ENCODE data around the gene HP.
A peak's percentile ranks its signal among the peaks of the same experiment; 100 is the strongest.
"Not testable (repeated sequence)": the region's sequence is repeated elsewhere in the genome, so short reads cannot be mapped to it uniquely, and the experiment has no call there.

HP gene

DNA sequence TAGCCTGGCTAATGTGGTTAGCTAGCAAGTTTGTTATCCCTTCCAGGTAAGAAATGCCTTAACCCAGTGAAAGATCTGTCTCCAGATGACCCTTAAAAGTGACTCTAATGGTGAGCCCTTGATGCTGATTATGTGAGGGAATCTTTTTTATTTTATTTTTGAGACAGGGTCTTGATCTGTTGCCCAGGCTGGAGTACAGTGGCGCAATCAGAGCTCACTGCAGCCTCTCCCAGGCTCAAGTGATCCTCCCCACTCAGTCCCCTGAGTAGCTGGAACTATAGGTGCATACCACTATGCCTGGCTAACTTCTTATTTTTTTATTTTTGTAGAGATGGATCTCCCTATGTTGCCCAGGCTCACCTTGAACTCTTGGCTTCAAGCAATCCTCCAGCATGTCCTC, 10.8 kb upstream of the HP start:
- DNase-seq = no peak

DNA sequence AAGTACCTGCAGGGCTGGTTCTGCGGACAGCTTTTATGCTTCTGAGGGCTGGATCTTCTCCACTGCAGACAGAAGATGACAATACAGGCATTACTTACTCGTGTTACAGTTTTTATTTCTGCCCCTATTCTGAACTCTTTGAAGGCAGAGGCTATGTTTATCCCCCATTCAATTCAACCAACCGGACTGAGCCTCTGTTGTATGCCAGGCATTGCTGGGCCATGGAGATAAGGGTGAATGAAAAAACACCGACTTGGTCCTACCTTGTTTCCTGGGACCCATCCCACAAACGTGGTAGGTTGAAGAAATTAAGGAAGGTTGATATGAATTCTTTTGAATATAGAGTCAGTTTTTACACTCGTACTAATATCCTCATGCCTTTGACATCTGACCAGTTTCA, 10.0 kb upstream of the HP start:
- no peak for DNase-seq

DNA sequence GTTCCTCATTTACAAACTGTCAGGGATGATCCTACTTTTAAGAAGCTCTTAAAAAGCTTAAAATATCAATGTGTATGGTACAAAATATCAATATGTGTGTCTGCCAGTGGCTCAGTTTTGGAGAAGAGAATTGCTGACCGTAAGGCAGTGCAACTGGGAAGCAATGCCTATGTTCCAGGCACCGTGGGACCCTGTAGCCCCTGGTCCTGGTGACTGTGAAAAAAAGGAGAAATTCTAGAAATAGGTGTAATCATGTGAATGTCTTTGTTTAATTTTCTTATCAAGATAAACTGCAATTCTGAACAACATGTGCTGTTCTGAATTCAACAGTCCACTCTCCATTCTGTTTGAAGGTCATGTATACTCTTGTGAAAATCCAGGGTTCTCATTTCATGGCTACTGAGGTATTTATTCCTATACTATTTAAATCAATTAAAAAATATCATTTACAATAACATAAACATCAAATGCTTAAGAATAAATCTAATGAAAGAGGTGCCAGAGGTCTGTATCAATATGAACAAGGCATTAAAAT, 9.4 kb upstream of the HP start:
- no peak for DNase-seq

DNA sequence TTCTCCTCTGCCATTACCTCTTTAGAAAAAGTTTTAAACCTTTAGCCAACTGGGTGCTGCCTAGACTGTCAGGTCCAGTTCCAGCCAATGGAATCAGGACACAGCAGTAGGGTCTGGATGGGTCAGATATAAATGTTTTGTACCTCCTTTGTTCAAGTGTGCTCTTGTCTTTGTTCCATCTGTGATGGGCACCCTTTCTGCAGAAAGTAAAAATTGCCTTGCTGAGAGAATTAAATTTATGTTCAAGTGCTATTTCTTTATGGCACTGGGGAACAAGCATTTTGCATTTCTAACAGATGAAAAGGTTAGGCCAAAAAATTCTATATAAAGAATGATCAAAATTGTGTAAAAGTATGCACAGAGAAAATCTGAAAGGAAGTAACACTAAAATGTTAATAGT, 5.2 kb upstream of the HP start:
- no peak for DNase-seq

DNA sequence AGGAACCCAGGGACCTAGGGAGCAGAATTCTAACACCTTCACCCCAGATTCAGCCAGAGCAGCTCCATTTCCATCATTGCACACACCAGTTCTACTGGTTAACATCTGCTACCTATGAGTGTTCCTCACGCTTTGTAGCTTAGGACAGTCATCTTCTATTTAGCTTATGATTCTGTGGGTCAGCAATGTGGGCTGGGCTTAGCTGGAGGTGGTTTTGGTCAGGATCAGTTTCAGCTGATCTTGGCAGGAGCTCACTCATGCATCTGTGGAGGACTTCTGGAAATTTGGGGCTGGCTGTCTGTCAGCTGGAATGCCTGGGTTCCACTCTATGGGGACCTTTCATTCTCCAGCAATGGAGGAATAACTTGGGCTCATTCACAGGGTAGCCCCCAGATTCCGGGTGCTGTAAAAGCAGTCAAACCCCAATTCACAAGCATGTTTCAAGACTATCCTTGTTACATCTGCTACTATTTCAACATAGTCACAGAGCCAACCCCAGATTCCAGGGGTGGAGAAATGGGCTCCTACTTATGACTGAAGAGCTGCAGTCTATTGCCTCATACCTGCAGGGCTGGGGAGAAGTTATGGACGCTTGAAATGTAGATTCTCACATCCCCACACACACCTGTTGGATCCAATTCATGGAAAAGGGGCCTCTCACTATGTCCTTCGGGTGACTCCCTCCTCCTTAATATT, 3.4 kb upstream of the HP start:
- DNase-seq = no peak

DNA sequence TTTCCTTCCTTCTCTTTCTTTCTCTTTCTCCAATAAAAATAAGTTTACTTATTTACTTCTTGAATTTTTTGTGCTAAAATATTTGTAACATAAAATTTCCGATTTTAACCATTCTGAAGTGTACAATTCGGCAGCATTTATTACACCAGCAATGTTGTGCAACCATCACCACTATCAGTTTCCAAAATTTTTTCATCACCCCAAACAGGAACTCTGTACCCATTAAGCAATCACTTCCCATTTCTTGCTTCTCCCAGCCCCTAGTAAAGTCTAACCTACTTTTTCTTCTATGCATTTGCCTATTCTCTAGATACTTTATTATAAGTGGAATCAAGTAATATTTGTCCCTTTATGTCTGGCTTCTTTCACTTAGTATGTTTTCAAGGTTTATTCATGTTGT, 2.5 kb upstream of the HP start:
- DNase-seq = no peak

DNA sequence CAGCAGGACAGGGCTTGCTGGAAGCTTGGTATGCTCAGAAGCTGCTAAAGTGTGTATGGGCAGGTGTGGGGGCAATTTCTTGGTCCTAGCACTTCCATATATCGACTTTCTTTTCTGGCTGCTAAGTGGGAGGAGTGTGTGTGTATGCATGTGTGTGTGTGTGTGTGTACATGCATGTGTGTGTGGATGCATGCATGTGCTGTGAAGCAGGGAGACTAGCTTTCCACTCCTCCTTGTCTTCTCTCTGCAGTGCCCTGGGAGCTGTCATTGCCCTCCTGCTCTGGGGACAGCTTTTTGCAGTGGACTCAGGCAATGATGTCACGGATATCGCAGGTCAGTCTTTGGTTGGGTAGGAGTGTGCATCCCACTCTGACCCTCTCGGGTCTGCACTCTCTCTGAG, 1.6 kb downstream of the HP start:
- DNase-seq = no peak

DNA sequence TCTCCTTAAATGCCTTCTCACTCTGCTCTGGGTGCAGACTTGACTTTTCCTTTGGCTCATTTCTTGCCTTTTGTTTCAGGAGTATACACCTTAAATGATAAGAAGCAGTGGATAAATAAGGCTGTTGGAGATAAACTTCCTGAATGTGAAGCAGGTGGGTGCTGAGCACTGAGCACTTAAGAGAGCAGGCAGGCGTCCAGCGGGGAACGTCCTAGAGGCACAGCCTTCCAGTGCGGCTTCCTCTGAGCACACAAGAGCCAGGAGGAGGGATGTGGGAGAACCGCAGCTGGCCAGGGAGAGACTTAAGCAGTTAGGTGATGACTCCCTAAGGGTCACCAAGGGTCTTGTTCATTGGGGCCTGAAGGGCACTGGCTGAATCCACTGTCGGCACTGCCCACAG, 3.0 kb downstream of the HP start:
- DNase-seq = not testable (repeated sequence)

DNA sequence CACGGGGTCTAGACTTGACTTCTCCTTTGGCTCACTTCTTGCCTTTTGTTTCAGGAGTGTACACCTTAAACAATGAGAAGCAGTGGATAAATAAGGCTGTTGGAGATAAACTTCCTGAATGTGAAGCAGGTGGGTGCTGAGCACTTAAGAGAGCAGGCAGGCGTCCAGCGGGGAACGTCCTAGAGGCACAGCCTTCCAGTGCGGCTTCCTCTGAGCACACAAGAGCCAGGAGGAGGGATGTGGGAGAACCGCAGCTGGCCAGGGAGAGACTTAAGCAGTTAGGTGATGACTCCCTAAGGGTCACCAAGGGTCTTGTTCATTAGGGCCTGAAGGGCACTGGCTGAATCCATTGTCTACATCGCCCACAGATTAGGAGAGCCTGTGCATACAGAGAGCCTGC, 4.8 kb downstream of the HP start:
- not testable (repeated sequence) for DNase-seq

DNA sequence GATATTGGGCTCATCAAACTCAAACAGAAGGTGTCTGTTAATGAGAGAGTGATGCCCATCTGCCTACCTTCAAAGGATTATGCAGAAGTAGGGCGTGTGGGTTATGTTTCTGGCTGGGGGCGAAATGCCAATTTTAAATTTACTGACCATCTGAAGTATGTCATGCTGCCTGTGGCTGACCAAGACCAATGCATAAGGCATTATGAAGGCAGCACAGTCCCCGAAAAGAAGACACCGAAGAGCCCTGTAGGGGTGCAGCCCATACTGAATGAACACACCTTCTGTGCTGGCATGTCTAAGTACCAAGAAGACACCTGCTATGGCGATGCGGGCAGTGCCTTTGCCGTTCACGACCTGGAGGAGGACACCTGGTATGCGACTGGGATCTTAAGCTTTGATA, 6.1 kb downstream of the HP start:
- no peak for DNase-seq

DNA sequence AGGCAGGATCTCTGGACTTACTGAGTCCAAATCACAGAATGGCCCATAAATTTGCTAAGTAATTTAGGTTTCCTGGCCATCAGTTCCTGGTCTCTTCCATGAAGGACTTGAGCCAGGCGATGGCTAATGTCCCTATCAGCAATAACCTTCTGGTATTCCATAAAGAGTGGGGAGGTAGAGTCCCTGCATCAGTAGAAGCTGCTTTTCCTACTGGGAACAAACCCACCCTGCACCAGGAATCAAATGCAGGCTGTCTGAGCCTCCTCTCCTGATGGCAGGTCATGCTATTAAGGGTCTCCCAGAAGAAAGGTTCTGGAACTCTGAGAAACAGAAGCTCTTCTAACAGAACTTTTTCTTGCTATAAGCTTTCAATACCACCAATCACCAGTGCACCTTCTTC, 7.3 kb downstream of the HP start:
- no peak for DNase-seq

DNA sequence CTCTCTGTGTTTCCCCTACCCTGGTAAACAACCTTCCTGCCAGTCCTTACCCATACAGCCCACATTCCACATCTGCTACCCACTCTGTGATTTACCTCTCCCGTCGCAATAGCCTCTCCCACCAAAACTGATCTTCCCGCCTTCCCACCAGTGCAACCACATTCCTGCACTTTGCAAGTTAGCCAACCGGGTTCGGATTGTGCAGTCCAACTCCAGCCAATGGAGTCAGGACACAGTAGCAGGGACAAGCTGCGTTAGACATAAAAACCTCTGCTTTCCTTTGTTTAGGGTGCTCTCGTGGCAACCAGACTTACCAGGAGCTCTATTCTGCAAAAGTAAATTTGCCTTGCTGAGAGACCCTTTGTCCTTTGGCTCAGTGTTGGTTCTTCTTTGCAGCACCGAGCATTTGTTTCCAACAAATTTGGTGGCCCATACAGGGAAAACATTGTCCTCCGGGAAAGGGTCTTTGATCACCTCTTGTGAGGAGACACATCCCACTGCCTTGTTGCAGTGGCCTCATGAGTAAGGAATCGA, 10.1 kb downstream of the HP start:
- DNase-seq = no peak

DNA sequence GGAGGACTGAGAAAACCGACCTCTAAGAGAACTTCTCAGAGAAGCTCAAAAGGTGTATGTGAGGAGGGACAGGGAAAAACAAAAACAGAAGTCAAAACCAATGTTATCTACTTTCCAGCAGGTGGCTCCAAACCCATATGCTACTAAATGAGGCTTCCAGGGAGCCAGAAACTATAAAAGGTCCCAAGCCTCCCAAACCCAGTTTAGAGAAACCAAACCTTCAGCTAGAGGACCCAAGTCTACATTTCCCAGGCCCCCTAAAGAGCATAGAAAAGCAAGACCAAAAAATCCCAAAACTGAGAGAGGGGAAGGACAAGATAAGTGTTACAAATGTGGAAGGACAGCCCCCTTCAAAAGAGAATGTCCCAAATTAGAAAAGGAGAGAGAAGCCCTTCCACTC, 12.4 kb downstream of the HP start:
- peak; percentile 20 for DNase-seq

DNA sequence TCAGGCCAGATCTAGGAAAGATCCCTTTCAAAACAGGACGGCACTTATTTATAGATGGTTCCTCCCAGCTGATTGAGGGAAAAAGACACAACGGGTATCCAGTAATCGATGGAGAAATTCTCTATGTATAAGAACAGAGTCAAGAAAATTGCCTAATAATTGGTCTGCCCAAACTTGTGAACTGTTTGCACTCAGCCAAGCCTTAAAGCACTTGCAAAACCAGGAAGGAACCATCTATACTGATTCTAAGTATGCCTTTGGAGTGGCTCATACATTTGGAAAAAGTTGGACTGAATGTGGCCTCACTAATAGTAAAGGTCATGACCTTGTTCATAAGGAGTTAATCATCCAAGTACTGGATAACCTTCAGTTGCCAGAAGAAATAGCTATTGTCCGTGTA, 14.6 kb downstream of the HP start:
- DNase-seq = no peak

DNA sequence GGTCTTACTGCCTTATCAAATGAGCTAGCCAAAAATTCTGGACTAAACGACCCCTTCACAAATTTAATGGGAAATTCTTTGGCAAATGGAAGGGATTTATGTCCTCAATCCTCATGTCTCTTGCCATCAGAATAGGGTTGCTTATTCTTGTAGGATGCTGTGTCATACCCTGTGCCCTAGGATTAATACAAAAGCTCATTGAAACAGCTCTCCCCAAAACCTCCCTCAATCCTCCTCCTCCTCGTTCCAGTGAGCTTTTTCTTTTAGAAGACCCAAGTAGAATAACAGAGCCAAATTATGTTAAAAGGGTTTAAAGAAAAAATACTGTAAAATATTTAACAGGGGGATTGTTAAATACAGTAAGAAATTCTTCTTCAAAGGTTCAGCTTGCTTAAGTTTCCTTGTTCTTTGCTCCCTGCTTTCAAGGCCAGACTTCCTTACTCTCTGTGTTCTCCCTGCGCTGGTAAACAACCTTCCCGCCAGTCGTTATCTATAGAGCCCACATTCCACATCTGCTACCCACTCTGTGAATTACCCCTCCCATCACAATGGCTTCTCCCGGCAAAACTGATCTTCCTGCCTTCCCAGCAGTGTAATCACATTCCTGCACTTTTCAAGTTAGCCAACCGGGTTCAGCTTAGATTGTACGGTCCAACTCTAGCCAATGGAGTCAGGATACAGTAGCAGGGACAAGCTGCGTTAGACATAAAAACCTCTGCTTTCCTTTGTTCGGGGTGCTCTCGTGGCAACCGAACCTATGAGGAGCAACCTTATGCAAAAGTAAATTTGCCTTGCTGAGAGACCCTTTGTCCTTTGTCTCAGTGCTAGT, 18.4 kb downstream of the HP start:
- peak; percentile 21 for DNase-seq

DNA sequence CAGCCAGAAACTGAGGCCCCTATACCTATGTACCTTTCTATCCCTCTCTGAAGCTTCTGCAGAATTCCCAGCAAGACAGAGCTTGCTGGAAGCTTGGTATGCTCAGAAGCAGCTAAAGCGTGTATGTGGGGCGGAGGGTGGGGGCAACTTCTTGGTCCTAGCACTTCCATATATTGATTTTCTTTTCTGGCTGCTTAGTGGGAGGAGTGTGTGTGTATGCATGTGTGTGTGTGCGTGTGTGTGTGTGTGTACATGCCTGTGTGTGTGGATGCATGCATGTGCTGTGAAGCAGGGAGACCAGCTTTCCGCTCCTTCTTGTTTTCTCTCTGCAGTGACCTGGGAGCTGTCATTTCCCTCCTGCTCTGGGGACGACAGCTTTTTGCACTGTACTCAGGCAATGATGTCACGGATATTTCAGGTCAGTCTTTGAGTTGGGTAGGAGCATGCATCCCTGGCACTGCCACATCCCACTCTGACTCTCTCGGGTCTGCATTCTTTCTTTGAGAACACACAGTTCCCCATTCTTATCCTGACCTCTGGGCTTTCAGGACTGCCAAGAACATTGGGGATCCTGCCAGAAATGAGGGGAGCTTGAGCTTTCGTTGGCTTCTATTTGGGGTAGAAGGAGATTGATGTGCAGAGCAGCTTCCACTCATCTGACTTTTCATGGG, 19.4 kb downstream of the HP start:
- DNase-seq = no peak

DNA sequence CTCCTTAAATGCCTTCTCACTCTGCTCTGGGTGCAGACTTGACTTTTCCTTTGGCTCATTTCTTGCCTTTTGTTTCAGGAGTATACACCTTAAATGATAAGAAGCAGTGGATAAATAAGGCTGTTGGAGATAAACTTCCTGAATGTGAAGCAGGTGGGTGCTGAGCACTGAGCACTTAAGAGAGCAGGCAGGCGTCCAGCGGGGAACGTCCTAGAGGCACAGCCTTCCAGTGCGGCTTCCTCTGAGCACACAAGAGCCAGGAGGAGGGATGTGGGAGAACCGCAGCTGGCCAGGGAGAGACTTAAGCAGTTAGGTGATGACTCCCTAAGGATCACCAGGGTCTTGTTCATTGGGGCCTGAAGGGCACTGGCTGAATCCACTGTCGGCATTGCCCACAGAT, 20.8 kb downstream of the HP start:
- DNase-seq = not testable (repeated sequence)

DNA sequence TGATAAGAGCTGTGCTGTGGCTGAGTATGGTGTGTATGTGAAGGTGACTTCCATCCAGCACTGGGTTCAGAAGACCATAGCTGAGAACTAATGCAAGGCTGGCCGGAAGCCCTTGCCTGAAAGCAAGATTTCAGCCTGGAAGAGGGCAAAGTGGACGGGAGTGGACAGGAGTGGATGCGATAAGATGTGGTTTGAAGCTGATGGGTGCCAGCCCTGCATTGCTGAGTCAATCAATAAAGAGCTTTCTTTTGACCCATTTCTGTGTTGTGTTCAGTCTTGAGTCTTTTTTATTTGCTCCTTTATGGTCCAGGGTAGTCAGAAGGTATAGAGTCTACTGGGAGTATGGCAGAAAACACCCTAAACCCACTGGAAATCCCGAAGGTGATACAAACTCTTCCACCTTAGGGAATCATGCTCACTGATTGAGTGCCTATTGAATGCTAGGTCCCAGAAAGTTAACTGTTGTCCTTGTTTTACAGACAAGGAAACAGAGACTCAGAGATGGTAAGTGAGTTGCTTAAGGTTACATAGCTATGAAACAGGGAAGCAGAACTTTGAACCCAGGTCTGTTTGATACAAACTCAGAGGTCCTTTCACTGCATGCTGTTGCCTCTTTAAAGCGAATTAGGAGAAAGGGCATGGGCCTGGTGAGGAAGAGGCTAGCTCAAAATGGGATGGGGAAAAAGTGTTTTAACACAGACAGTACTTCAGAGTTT, 22.8 kb downstream of the HP start:
- DNase-seq = not testable (repeated sequence)

DNA sequence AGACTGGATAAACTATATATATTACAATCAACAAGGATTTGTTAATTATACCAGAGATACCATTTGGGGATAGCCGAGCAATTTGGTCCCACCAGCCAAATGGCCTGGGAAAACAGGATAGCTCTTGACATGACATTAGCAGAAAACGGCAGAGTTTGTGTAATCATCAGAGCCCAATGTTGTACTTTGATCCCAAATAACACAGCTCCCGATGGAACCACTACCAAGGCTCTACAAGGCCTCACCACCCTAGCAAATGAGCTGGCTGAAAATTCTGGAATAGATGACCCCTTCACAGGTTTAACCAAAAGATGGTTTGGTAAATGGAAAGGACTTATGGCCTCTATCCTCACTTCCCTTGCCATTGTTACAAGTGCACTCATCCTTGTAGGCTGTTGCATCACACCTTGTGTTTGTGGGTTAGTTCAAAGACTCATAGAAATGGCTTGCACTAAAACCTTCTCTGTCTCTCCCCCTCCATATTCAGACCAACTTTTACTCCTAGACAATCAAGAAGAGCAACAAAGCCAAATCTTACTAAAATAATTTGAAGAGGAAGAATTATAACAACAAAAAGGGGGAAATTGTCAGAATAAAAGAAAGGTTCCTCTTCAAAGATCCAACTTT, 29.6 kb downstream of the HP start:
- DNase-seq = no peak

DNA sequence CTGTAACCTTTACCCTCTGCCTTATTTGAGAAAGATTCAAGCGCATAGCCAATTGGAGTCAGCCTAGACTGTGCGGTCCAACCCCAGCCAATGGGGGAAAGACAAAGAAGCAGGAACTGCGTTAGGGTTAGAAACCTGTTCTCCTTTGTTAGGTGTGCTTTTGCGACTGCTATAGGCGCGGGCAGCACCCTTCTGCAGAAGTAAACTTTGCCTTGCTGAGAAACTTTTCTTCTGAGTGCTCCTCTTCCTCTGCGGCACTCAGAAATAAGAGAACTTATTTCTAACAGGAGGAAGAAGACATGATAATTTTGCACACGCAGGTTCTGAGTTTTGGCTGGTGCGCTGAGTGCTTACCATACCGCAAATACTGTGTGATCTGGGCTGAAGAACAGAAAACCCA, 30.1 kb downstream of the HP start:
- no peak for DNase-seq

DNA sequence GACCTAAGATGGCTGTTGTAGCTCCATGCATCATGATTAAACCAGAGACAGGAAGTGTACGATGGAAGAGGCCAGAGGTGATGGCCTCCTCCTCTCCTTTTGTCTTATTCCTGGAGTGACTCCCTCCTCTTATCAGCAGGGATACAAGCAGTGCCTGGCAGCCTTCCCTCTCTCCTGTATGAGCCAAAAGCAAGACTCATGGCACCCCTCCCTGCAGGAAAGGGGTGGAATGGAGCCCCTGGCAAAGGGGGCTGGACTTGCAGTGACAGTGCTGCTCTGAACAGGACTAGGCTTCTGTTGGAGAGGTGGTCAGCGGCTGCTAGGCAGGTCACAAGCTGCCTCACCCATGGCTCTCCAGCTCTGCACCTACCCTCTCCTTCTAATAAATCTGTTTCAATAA, 30.7 kb downstream of the HP start:
- no peak for DNase-seq

DNA sequence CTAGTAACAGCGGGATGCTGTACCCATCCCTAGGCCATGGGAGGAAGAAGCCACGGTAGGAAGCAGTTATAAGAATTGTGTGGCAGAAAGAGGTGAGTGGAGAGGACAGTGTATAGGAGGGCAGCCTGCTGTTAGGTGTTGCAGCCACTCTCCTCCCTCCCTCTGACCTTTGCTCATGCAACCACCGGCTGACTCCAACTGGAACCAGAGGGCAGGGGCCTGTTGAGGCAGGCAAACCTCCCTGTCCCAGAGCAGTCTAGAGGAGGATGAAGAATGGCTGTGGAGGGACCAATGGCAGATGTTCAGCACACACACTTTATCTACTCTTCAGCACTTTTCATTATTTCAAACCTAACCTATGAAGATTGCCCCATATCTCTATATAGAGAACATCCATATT, 36.9 kb downstream of the HP start:
- no peak for DNase-seq

Data from fibroblast of skin of right quadriceps (primary cell).